Caco-2 (cell line): ENCODE measurements around the gene MRPL17. TPM values are rescaled to one million over a fixed set of nuclear protein-coding genes. Genes with fewer than 3 reads are reported as not detected.

Experiments
- BruUV-seq: library from RNA; stranded (reverse); fragments of 400-500 nt; replicated peaks from 2 replicates; lab custom pipeline; 2021; lab: Mats Ljungman, UMichigan
- CTCF ChIA-PET: fragments of 300-600 bp; sonication (Branson Sonifier 250); formaldehyde crosslinking; loops from one replicate; lab custom pipeline; 2022; ENCODE audit warnings: antibody characterized with exemption; lab: Charles Lee
- POLR2A ChIA-PET: fragments of 300-600 bp; sonication (Branson Sonifier 250); formaldehyde crosslinking; loops from one replicate; lab custom pipeline; 2022; ENCODE audit warnings: antibody characterized with exemption; lab: Charles Lee
- DNase-seq, 2 experiments: peaks; one replicate each; pipeline versions ENCODE4 v3.0.0 to v3.0.0-alpha.2; 2020 to 2022
- H3K27me3 ChIP-seq: replicated peaks from 2 replicates; pipeline ENCODE4 v1.6.0; 2011; ENCODE audit warnings: low read length; ENCODE audit not compliant: control insufficient read depth, insufficient read depth
- H3K36me3 ChIP-seq: 2 replicates; pipeline ENCODE4 v1.5.1; 2011; ENCODE audit warnings: low read length; ENCODE audit not compliant: control insufficient read depth, insufficient read depth
- H3K4me1 ChIP-seq: fragments of 250-450 bp; sonication (Bioruptor Pico); 2 replicates; pipeline ENCODE4 v1.5.1; 2020; ENCODE audit warnings: mild to moderate bottlenecking
- H3K4me3 ChIP-seq: 2 replicates; pipeline ENCODE4 v1.5.1; 2011; ENCODE audit warnings: low read depth, mild to moderate bottlenecking, control low read depth, low read length
- H3K9me3 ChIP-seq: fragments of 250-450 bp; sonication (Bioruptor Pico); 2 replicates; pipeline ENCODE4 v1.5.1; 2020; ENCODE audit warnings: mild to moderate bottlenecking, moderate library complexity
- H3K27ac Mint-ChIP-seq: one replicate; pipeline ENCODE4 v1.8.0; 2022; ENCODE audit warnings: mixed read lengths; ENCODE audit not compliant: unreplicated experiment
- H3K27me3 Mint-ChIP-seq: one replicate; pipeline ENCODE4 v1.8.0; 2022; ENCODE audit warnings: mixed read lengths; ENCODE audit not compliant: insufficient read depth, unreplicated experiment
- H3K36me3 Mint-ChIP-seq: one replicate; pipeline ENCODE4 v1.8.0; 2022; ENCODE audit warnings: mild to moderate bottlenecking, mixed read lengths; ENCODE audit not compliant: insufficient read depth, unreplicated experiment
- H3K4me1 Mint-ChIP-seq: one replicate; pipeline ENCODE4 v1.8.0; 2022; ENCODE audit warnings: low read depth, mixed read lengths; ENCODE audit not compliant: unreplicated experiment
- H3K4me3 Mint-ChIP-seq: one replicate; pipeline ENCODE4 v1.8.0; 2022; ENCODE audit warnings: mild to moderate bottlenecking, moderate library complexity, mixed read lengths; ENCODE audit not compliant: unreplicated experiment
- H3K9me3 Mint-ChIP-seq: one replicate; pipeline ENCODE4 v1.8.0; 2022; ENCODE audit warnings: mixed read lengths; ENCODE audit not compliant: unreplicated experiment
- intact Hi-C: fragments of 100-400 bp; cut with micrococcal nuclease; formaldehyde crosslinking; loops from one replicate; pipeline ENCODE4 v1.10.0; 2022; ENCODE audit not compliant: unreplicated experiment
- total RNA-seq: library from RNA; stranded (reverse); gene quantifications from 2 replicates; pipeline ENCODE4 v1.2.3, GENCODE V29; 2022
- TF ChIP-seq, protein P1 (sequence below), 2 experiments: fragments of 200-600 bp in 1 of 2; IDR thresholded peaks; 1 replicate in 1 of 2; 2 replicates in 1 of 2; pipeline versions ENCODE4 v1.5.1 to v1.8.0; 2011 to 2022; ENCODE audit warnings: antibody characterized with exemption in 1 of 2, control low read depth in 1 of 2, inconsistent platforms in 1 of 2, low read depth in 1 of 2, low read length in 1 of 2, mild to moderate bottlenecking in 1 of 2, moderate library complexity in 1 of 2; ENCODE audit not compliant: insufficient read depth in 1 of 2, severe bottlenecking in 1 of 2, unreplicated experiment in 1 of 2

MRPL17 gene
- total RNA-seq, 1 experiment from 2014 or later: 60.8 TPM

DNA sequence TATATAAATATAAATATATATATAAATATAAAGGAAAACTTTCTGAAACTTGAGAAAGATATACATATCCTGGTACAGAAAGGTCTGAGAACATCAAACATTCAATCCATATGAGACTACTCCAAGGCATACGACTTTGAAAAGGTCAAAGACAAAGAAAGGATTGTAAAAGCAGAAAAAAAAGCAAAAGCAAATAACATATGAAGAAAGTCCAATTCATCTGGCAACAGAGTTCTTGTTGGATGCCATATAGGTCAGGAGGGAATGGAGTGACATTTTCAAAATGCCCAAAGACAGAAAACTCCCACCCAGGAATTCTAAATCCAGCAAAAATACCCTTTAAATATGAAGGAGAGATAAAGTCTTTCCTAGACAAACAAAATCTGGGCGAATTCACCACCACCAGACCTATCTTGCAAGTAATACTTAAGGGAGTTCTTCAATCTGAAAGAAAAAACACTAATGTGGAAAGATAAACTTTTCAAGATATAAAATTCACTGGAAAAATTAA, 42.3 kb upstream of the MRPL17 start:
- Histone ChIP-seq H3K9me3 (no peaks in the 10 kb centered on the region; the same call in 1 of the 2 replicates), H3K4me1 (no peaks in the 10 kb centered on the region), H3K4me3 (no peak overlapping the region), H3K36me3 (no peaks in the 10 kb centered on the region), H3K27me3 (no peaks in the 10 kb centered on the region)
- intact Hi-C loops: no loop called here
- Mint-ChIP-seq H3K36me3 (no peaks in the 10 kb centered on the region), H3K4me1 (no peaks in the 10 kb centered on the region), H3K27me3 (peaks cover 22% of the 10 kb centered on the region), H3K27ac (no peak overlapping the region), H3K4me3 (no peak overlapping the region), H3K9me3 (no peaks in the 10 kb centered on the region)
- TF ChIP-seq, protein P1, sequence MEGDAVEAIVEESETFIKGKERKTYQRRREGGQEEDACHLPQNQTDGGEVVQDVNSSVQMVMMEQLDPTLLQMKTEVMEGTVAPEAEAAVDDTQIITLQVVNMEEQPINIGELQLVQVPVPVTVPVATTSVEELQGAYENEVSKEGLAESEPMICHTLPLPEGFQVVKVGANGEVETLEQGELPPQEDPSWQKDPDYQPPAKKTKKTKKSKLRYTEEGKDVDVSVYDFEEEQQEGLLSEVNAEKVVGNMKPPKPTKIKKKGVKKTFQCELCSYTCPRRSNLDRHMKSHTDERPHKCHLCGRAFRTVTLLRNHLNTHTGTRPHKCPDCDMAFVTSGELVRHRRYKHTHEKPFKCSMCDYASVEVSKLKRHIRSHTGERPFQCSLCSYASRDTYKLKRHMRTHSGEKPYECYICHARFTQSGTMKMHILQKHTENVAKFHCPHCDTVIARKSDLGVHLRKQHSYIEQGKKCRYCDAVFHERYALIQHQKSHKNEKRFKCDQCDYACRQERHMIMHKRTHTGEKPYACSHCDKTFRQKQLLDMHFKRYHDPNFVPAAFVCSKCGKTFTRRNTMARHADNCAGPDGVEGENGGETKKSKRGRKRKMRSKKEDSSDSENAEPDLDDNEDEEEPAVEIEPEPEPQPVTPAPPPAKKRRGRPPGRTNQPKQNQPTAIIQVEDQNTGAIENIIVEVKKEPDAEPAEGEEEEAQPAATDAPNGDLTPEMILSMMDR (IDR thresholded peaks at IDR 0.05; ENCODE audit: insufficient read depth in 1 of 2, low read depth in 1 of 2, low read length in 1 of 2, severe bottlenecking in 1 of 2, unreplicated experiment in 1 of 2): no peak
- ChIA-PET CTCF (no interaction called here), POLR2A (no interaction called here)
- DNase-seq: no peak
- no TSS peak for BruUV-seq

DNA sequence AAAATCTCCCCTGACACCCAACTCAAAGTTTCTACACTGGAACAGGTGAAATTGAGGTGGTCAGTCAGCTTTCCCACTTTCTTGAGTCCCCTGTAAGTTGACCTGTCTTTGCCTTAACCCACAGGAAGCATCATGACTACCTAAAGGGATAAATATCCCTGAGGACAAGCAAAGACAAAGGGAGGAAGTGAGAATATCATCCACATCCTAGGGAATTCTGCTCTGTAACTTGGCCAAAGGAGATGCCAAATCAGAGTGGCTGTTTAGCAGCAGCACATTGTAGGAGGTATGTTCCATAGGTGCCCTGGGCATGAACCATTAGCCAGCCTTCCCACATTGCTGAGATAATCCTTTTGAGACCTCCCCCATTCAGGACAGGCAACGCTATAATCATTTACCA, 40.9 kb upstream of the MRPL17 start:
- TF ChIP-seq, protein P1 (IDR thresholded peaks at IDR 0.05; ENCODE audit: insufficient read depth in 1 of 2, low read depth in 1 of 2, low read length in 1 of 2, severe bottlenecking in 1 of 2, unreplicated experiment in 1 of 2): no peak
- intact Hi-C loops: no loop called here
- Mint-ChIP-seq H3K4me1 (peaks cover 6% of the 10 kb centered on the region), H3K9me3 (no peaks in the 10 kb centered on the region), H3K36me3 (no peaks in the 10 kb centered on the region), H3K4me3 (no peak overlapping the region), H3K27me3 (peaks cover 16% of the 10 kb centered on the region), H3K27ac (no peak overlapping the region)
- ChIA-PET CTCF (no interaction called here), POLR2A (no interaction called here)
- DNase-seq: no peak
- Histone ChIP-seq H3K9me3 (no peaks in the 10 kb centered on the region; the same call in 1 of the 2 replicates), H3K36me3 (no peaks in the 10 kb centered on the region), H3K27me3 (no peaks in the 10 kb centered on the region), H3K4me1 (no peaks in the 10 kb centered on the region), H3K4me3 (no peak overlapping the region)
- BruUV-seq: no TSS peak

DNA sequence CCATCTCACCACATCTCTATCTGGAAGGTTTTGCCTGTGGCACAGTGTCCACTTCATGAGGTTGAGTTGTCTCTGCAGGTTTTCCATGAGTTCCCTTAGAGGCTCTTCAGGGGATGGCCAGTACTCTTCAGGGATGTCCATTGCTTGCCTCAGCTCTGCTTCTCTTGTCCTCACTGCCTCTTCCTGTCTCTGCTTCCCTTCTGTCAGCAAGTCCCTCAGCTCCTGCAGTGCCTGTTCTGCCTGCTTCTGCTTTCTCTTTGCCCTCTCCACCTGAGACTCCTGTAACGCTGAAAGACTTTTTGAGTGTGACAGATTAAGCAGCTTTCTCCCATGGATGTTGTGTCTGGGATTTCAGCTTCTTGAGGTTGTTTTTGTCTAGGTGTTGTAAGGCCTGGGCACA, 38.2 kb upstream of the MRPL17 start:
- ChIA-PET POLR2A (no interaction called here), CTCF (no interaction called here)
- Histone ChIP-seq H3K27me3 (no peaks in the 10 kb centered on the region), H3K9me3 (no peaks in the 10 kb centered on the region), H3K4me3 (no peak overlapping the region), H3K36me3 (no peaks in the 10 kb centered on the region), H3K4me1 (no peaks in the 10 kb centered on the region)
- no peaks in the 10 kb centered on the region for H3K36me3 Mint-ChIP-seq
- H3K27ac Mint-ChIP-seq: no peak overlapping the region
- TF ChIP-seq, protein P1 (IDR thresholded peaks at IDR 0.05; ENCODE audit: insufficient read depth in 1 of 2, low read depth in 1 of 2, low read length in 1 of 2, severe bottlenecking in 1 of 2, unreplicated experiment in 1 of 2): no peak
- no peaks in the 10 kb centered on the region for H3K9me3 Mint-ChIP-seq
- peaks cover 6% of the 10 kb centered on the region for H3K4me1 Mint-ChIP-seq
- no TSS peak for BruUV-seq
- no peak for DNase-seq
- H3K4me3 Mint-ChIP-seq: no peak overlapping the region
- peaks cover 2% of the 10 kb centered on the region for H3K27me3 Mint-ChIP-seq
- intact Hi-C loops: no loop called here
